BJ (cell line): Measurements from ENCODE around the gene COQ2. TPM values are rescaled to one million over a fixed set of nuclear protein-coding genes. Genes with fewer than 3 reads are reported as not detected.
A peak's percentile ranks its signal among the peaks of the same experiment; 100 is the strongest.
"Not testable (repeated sequence)": the region's sequence is repeated elsewhere in the genome, so short reads cannot be mapped to it uniquely, and the experiment has no call there.

Experiments
- CTCF ChIA-PET: fragments of 350-600 bp; formaldehyde crosslinking; extraction: SDS; loops from one replicate; lab custom pipeline; 2021; ENCODE audit warnings: antibody characterized with exemption, inconsistent platforms; lab: Yijun Ruan, JAX
- POLR2A ChIA-PET: fragments of 300-600 bp; sonication (Branson Sonifier 250); formaldehyde crosslinking; extraction: SDS; loops from one replicate; lab custom pipeline; 2021; ENCODE audit warnings: antibody characterized with exemption; lab: Charles Lee
- DNase-seq: peaks from one replicate; pipeline ENCODE4 v3.0.0-alpha.2; 2011; ENCODE audit warnings: low read depth
- H3K27me3 ChIP-seq: 2 replicates; pipeline ENCODE4 v1.6.0; 2011; ENCODE audit warnings: low read length; ENCODE audit not compliant: control insufficient read depth, insufficient read depth
- H3K36me3 ChIP-seq: 2 replicates; pipeline ENCODE4 v1.5.1; 2011; ENCODE audit warnings: low read length; ENCODE audit not compliant: control insufficient read depth, insufficient read depth
- H3K4me3 ChIP-seq: 2 replicates; pipeline ENCODE4 v1.5.1; 2011; ENCODE audit warnings: low read depth, mild to moderate bottlenecking, control low read depth, low read length
- CTCF ChIP-seq: IDR thresholded peaks from 2 replicates; pipeline ENCODE4 v1.5.1; 2011; ENCODE audit warnings: low read depth, mild to moderate bottlenecking, control low read depth, inconsistent platforms, low read length, moderate library complexity; ENCODE audit not compliant: insufficient read depth
- polyA plus RNA-seq: library from polyadenylated mRNA; depleted of rRNA; stranded (reverse); fragments of >200 nt; gene quantifications from 2 replicates; pipeline ENCODE4 v1.2.3, GENCODE V29; 2011

COQ2 gene
- polyA plus RNA-seq, 1 experiment, result 14.5 TPM

GRCh38 chr4:83326546-83326945 lies 41.9 kb upstream of the COQ2 start:
- Histone ChIP-seq H3K4me3 (no peak overlapping the region), H3K36me3 (no peaks in the 10 kb centered on the region), H3K27me3 (peaks cover 2% of the 10 kb centered on the region; the same call in 1 of the 2 replicates)
- no peak for DNase-seq
- ChIA-PET CTCF (interaction anchor here (0.5 to 1.6 kb wide), 2 partner anchors 10 to 88 kb away, joined by 3 read pairs; no protein-coding TSS in a partner anchor), POLR2A (no interaction called here)
- no peak for TF ChIP-seq CTCF

- DNase-seq, H3K27me3 ChIP-seq, H3K36me3 ChIP-seq, H3K4me3 ChIP-seq, POLR2A ChIA-PET: not testable (repeated sequence)
- CTCF ChIA-PET, result interaction anchor here (1.6 kb wide), 1 partner anchor 11 kb away, joined by 3 read pairs; no protein-coding TSS in a partner anchor
Observed at GRCh38 chr4:83325306-83325705, 40.7 kb upstream of the COQ2 start.

GRCh38 chr4:83323136-83323535 lies 38.5 kb upstream of the COQ2 start:
- CTCF ChIA-PET, result no interaction called here
- Histone ChIP-seq H3K27me3 (no peaks in the 10 kb centered on the region; the same call in 1 of the 2 replicates), H3K4me3 (no peak overlapping the region), H3K36me3 (no peaks in the 10 kb centered on the region)
- no peak for TF ChIP-seq CTCF
- DNase-seq, result no peak
- POLR2A ChIA-PET, result no interaction called here

GRCh38 chr4:83320548-83320947 lies 36.0 kb upstream of the COQ2 start:
- Histone ChIP-seq H3K27me3 (no peaks in the 10 kb centered on the region), H3K36me3 (no peaks in the 10 kb centered on the region), H3K4me3 (no peak overlapping the region)
- TF ChIP-seq CTCF, result no peak
- DNase-seq, result peak; percentile 4
- ChIA-PET POLR2A (interaction anchor here (0.7 kb wide), 1 partner anchor 628 kb away, joined by 6 read pairs; no protein-coding TSS in a partner anchor), CTCF (no interaction called here)

- ChIA-PET POLR2A (no interaction called here), CTCF (no interaction called here)
- Histone ChIP-seq H3K27me3 (no peaks in the 10 kb centered on the region), H3K4me3 (no peak overlapping the region), H3K36me3 (no peaks in the 10 kb centered on the region)
- TF ChIP-seq CTCF, result no peak
- no peak for DNase-seq
Observed at GRCh38 chr4:83318666-83319065, 34.1 kb upstream of the COQ2 start.

- DNase-seq, result no peak
- CTCF ChIA-PET, result no interaction called here
- TF ChIP-seq CTCF, result no peak
- Histone ChIP-seq H3K27me3 (no peaks in the 10 kb centered on the region), H3K4me3 (no peak overlapping the region), H3K36me3 (no peaks in the 10 kb centered on the region)
- POLR2A ChIA-PET, result no interaction called here
Observed at GRCh38 chr4:83317671-83318070, 33.1 kb upstream of the COQ2 start.
